ENCODE data around the gene SDR9C7. TPM values are rescaled to one million over a fixed set of nuclear protein-coding genes. Genes with fewer than 3 reads are reported as not detected.
"Not testable (repeated sequence)": the region's sequence is repeated elsewhere in the genome, so short reads cannot be mapped to it uniquely, and the experiment has no call there.

The SDR9C7 gene
- total and polyA plus RNA-seq, 2 donors (not counting 1 experiment from before 2014, with no cell fraction given) = not detected

DNA sequence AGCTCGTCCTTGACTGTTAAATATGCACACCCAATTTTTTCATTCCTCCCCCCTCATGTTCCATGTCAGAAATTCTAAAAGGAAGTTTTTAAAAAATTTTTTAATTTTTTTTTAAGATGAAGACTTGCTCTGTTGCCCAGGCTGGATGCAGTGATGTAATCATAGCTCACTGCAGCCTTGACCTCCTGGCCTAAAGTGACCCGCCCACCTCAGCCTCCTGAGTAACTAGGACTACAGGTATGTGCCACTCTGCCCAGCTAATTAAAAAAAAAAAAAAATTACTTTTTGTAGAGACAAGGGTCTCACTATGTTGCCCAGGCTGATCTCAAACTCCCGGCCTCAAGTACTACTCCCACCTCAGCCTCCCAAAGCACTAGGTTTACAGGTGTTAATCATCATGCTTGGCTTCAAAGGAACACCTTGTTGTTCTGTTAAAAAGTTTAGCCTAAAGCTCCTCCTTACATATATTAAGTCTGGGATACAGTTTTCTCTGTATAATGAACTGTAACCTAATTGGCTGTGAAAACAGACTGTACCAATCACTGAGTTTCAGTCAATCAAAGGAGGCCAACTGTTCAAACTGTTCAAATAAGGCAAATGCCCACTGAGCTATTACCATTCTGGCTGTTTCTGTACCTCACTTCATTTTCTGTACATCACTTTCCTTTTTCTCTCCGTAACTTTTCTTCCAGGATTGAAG is 17.8 kb downstream of the SDR9C7 start:
- Histone ChIP-seq H4K20me1 (ENCODE audit: control insufficient read depth, extremely low read depth, insufficient read depth, low read length) (no peaks in the 10 kb centered on the region), H3K27me3 (ENCODE audit: control insufficient read depth, insufficient read depth, low read length) (no peaks in the 10 kb centered on the region), H3K4me3 (replicated peaks in 1 of 4; ENCODE audit: control extremely low read depth in 1 of 4, insufficient read depth in 1 of 4, low read depth in 3 of 4, low read length in 4 of 4) (no peak overlapping the region), H3K9ac (ENCODE audit: insufficient read depth, low read length) (no peak overlapping the region), H3K79me2 (ENCODE audit: control insufficient read depth, insufficient read depth, low read length) (no peaks in the 10 kb centered on the region), H2AFZ (ENCODE audit: low read length) (no peak overlapping the region), H3K36me3 (ENCODE audit: control insufficient read depth, insufficient read depth, low read length) (no peaks in the 10 kb centered on the region), H3K4me2 (ENCODE audit: extremely low read depth, insufficient read depth, low read length) (no peak overlapping the region), H3K27ac (ENCODE audit: insufficient read depth, low read length) (no peak overlapping the region), H3K4me1 (ENCODE audit: control insufficient read depth, extremely low read depth, insufficient read depth, low read length) (no peaks in the 10 kb centered on the region), H3K9me3 (ENCODE audit: control insufficient read depth, insufficient read depth, low read depth, low read length) (no peaks in the 10 kb centered on the region)
- DNase-seq (ENCODE audit: low read depth in 2 of 2) = no peak
- no peak for TF ChIP-seq CTCF (conservative IDR thresholded peaks at IDR 0.05 in 1 of 2, IDR thresholded peaks at IDR 0.05 in 1 of 2; ENCODE audit: low read depth in 1 of 2, low read length in 2 of 2)
- TF ChIP-seq EZH2 (IDR thresholded peaks at IDR 0.05; ENCODE audit: low read length, missing control alignments) = no peak

- H3K4me2 ChIP-seq (ENCODE audit: extremely low read depth, insufficient read depth, low read length) = no peak overlapping the region
- no peak for DNase-seq (ENCODE audit: low read depth in 2 of 2)
- H3K79me2 ChIP-seq (ENCODE audit: control insufficient read depth, insufficient read depth, low read length) = no peaks in the 10 kb centered on the region
- no peaks in the 10 kb centered on the region for H4K20me1 ChIP-seq (ENCODE audit: control insufficient read depth, extremely low read depth, insufficient read depth, low read length)
- H3K9me3 ChIP-seq (ENCODE audit: control insufficient read depth, insufficient read depth, low read depth, low read length) = no peaks in the 10 kb centered on the region
- no peak overlapping the region for H3K27ac ChIP-seq (ENCODE audit: insufficient read depth, low read length)
- no peaks in the 10 kb centered on the region for H3K4me1 ChIP-seq (ENCODE audit: control insufficient read depth, extremely low read depth, insufficient read depth, low read length)
- no peaks in the 10 kb centered on the region for H3K27me3 ChIP-seq (ENCODE audit: control insufficient read depth, insufficient read depth, low read length)
- H3K9ac ChIP-seq (ENCODE audit: insufficient read depth, low read length) = no peak overlapping the region
- H2AFZ ChIP-seq (ENCODE audit: low read length) = no peak overlapping the region
- no peaks in the 10 kb centered on the region for H3K36me3 ChIP-seq (ENCODE audit: control insufficient read depth, insufficient read depth, low read length)
- no peak overlapping the region for H3K4me3 ChIP-seq (replicated peaks in 1 of 4; ENCODE audit: control extremely low read depth in 1 of 4, insufficient read depth in 1 of 4, low read depth in 3 of 4, low read length in 4 of 4)
- TF ChIP-seq EZH2 (IDR thresholded peaks at IDR 0.05; ENCODE audit: low read length, missing control alignments) (no peak), CTCF (conservative IDR thresholded peaks at IDR 0.05 in 1 of 2, IDR thresholded peaks at IDR 0.05 in 1 of 2; ENCODE audit: low read depth in 1 of 2, low read length in 2 of 2) (no peak)
Measured at GRCh38 chr12:56914724-56915123, 19.5 kb downstream of the SDR9C7 start.

DNA sequence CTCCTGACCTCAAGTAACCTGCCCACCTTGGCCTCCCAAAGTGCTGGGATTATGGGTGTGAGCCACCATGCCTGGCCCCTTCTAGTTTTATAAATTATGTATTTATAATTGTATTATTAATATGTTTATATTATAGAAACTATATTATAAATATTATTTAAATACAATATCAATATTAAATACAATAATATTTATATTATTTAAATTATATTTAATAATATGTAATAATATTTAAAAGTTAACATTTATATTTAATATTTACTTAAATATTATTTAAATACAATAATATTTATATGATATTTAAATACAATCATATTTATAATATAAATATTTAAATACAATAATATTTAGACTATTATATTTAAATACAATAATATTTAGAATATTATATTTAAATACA is 20.0 kb downstream of the SDR9C7 start:
- H3K79me2 ChIP-seq (ENCODE audit: control insufficient read depth, insufficient read depth, low read length) = no peaks in the 10 kb centered on the region
- no peak overlapping the region for H3K9ac ChIP-seq (ENCODE audit: insufficient read depth, low read length)

DNA sequence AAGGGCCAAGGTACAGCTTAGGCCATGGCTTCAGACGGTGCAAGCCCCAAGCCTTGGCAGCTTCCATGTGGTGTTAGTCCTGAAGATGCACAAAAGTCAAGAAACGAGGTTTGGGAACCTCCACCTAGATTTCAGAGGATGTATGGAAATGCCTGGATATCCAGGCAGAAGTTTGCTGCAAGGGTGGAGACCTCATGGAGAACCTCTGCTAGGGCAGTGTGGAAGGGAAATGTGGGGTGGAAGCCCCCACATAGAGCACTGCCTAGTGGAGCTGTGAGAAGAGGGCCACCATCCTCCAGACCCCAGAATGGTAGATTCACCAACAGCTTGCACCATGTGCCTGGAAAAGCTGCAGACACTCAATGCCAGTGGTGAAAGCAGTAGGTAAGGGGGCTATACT is 24.8 kb downstream of the SDR9C7 start:
- not testable (repeated sequence) for H3K4me2 ChIP-seq (ENCODE audit: extremely low read depth, insufficient read depth, low read length); H2AFZ ChIP-seq (ENCODE audit: low read length); H3K9me3 ChIP-seq (ENCODE audit: control insufficient read depth, insufficient read depth, low read depth, low read length); H3K79me2 ChIP-seq (ENCODE audit: control insufficient read depth, insufficient read depth, low read length); H4K20me1 ChIP-seq (ENCODE audit: control insufficient read depth, extremely low read depth, insufficient read depth, low read length); DNase-seq (ENCODE audit: low read depth in 2 of 2); H3K27me3 ChIP-seq (ENCODE audit: control insufficient read depth, insufficient read depth, low read length); H3K4me3 ChIP-seq (replicated peaks in 1 of 4; ENCODE audit: control extremely low read depth in 1 of 4, insufficient read depth in 1 of 4, low read depth in 3 of 4, low read length in 4 of 4); H3K27ac ChIP-seq (ENCODE audit: insufficient read depth, low read length); H3K9ac ChIP-seq (ENCODE audit: insufficient read depth, low read length); H3K36me3 ChIP-seq (ENCODE audit: control insufficient read depth, insufficient read depth, low read length); H3K4me1 ChIP-seq (ENCODE audit: control insufficient read depth, extremely low read depth, insufficient read depth, low read length)

More for the DNA sequence above, 20.0 kb downstream of the SDR9C7 start:
- no peak overlapping the region for H3K4me2 ChIP-seq (ENCODE audit: extremely low read depth, insufficient read depth, low read length)
- no peaks in the 10 kb centered on the region for H3K9me3 ChIP-seq (ENCODE audit: control insufficient read depth, insufficient read depth, low read depth, low read length)
- H2AFZ ChIP-seq (ENCODE audit: low read length) = no peak overlapping the region
- no peak for TF ChIP-seq CTCF (conservative IDR thresholded peaks at IDR 0.05 in 1 of 2, IDR thresholded peaks at IDR 0.05 in 1 of 2; ENCODE audit: low read depth in 1 of 2, low read length in 2 of 2)
- no peak for TF ChIP-seq EZH2 (IDR thresholded peaks at IDR 0.05; ENCODE audit: low read length, missing control alignments)
- H3K27ac ChIP-seq (ENCODE audit: insufficient read depth, low read length) = no peak overlapping the region
- no peaks in the 10 kb centered on the region for H3K27me3 ChIP-seq (ENCODE audit: control insufficient read depth, insufficient read depth, low read length)
- no peak overlapping the region for H3K4me3 ChIP-seq (replicated peaks in 1 of 4; ENCODE audit: control extremely low read depth in 1 of 4, insufficient read depth in 1 of 4, low read depth in 3 of 4, low read length in 4 of 4)
- no peak for DNase-seq (ENCODE audit: low read depth in 2 of 2)
- no peaks in the 10 kb centered on the region for H3K36me3 ChIP-seq (ENCODE audit: control insufficient read depth, insufficient read depth, low read length)
- H3K4me1 ChIP-seq (ENCODE audit: control insufficient read depth, extremely low read depth, insufficient read depth, low read length) = no peaks in the 10 kb centered on the region
- H4K20me1 ChIP-seq (ENCODE audit: control insufficient read depth, extremely low read depth, insufficient read depth, low read length) = no peaks in the 10 kb centered on the region
